ENCODE results near the gene AJAP1.

AJAP1 gene

GRCh38 chr1:4734219-4734618 lies 79.8 kb downstream of the AJAP1 start:
- no peak for DNase-seq (ENCODE audit: low read depth)

- no peak for DNase-seq (ENCODE audit: low read depth)
Observed at GRCh38 chr1:4734791-4735190, 80.4 kb downstream of the AJAP1 start.

- DNase-seq (ENCODE audit: low read depth), result no peak
Observed at GRCh38 chr1:4736254-4736653, 81.8 kb downstream of the AJAP1 start.

- no peak for DNase-seq (ENCODE audit: low read depth)
Observed at GRCh38 chr1:4741876-4742423, 87.5 kb downstream of the AJAP1 start.

GRCh38 chr1:4743978-4744750 lies 89.8 kb downstream of the AJAP1 start:
- DNase-seq (ENCODE audit: low read depth), result no peak

- no peak for DNase-seq (ENCODE audit: low read depth)
Observed at GRCh38 chr1:4745560-4745959, 91.2 kb downstream of the AJAP1 start.

GRCh38 chr1:4749406-4749805 lies 95.0 kb downstream of the AJAP1 start:
- DNase-seq (ENCODE audit: low read depth), result no peak

- no peak for DNase-seq (ENCODE audit: low read depth)
Observed at GRCh38 chr1:4750177-4750576, 95.8 kb downstream of the AJAP1 start.

GRCh38 chr1:4752059-4752458 lies 97.7 kb downstream of the AJAP1 start:
- DNase-seq (ENCODE audit: low read depth), result no peak

- no peak for DNase-seq (ENCODE audit: low read depth)
Observed at GRCh38 chr1:4754816-4755215, 100.4 kb downstream of the AJAP1 start.

- DNase-seq (ENCODE audit: low read depth), result no peak
Observed at GRCh38 chr1:4755301-4755845, 101.0 kb downstream of the AJAP1 start.

GRCh38 chr1:4755864-4756504 lies 101.6 kb downstream of the AJAP1 start:
- DNase-seq (ENCODE audit: low read depth), result no peak

GRCh38 chr1:4756851-4757580 lies 102.6 kb downstream of the AJAP1 start:
- no peak for DNase-seq (ENCODE audit: low read depth)

GRCh38 chr1:4759671-4760070 lies 105.3 kb downstream of the AJAP1 start:
- DNase-seq (ENCODE audit: low read depth), result no peak

- DNase-seq (ENCODE audit: low read depth), result no peak
Observed at GRCh38 chr1:4760088-4760487, 105.7 kb downstream of the AJAP1 start.

GRCh38 chr1:4761324-4761723 lies 106.9 kb downstream of the AJAP1 start:
- no peak for DNase-seq (ENCODE audit: low read depth)

- DNase-seq (ENCODE audit: low read depth), result no peak
Observed at GRCh38 chr1:4762146-4762545, 107.7 kb downstream of the AJAP1 start.

GRCh38 chr1:4767308-4767707 lies 112.9 kb downstream of the AJAP1 start:
- DNase-seq (ENCODE audit: low read depth), result no peak

GRCh38 chr1:4768553-4768952 lies 114.1 kb downstream of the AJAP1 start:
- DNase-seq (ENCODE audit: low read depth), result no peak

- no peak for DNase-seq (ENCODE audit: low read depth)
Observed at GRCh38 chr1:4769516-4770280, 115.3 kb downstream of the AJAP1 start.

GRCh38 chr1:4770713-4771112 lies 116.3 kb downstream of the AJAP1 start:
- no peak for DNase-seq (ENCODE audit: low read depth)

- DNase-seq (ENCODE audit: low read depth), result no peak
Observed at GRCh38 chr1:4771267-4771666, 116.9 kb downstream of the AJAP1 start.

All from fibroblast of the conjunctiva (primary cell).